Ascending aorta (tissue), 2 donors: ENCODE results near the gene DOCK6. TPM values are rescaled to one million over a fixed set of nuclear protein-coding genes. Genes with fewer than 3 reads are reported as not detected.

Experiments used
- DNase-seq, 2 donors: peaks; one replicate each; pipeline ENCODE4 v3.0.0-alpha.2; 2019; ENCODE audit warnings: low spot score in 2 of 2
- H3K27ac ChIP-seq, 2 donors: fragments of 200-600 bp; sonication (generic); one replicate each; pipeline ENCODE4 v1.5.1; 2016 to 2017; ENCODE audit warnings: mild to moderate bottlenecking in 1 of 2
- H3K27me3 ChIP-seq: fragments of 200-600 bp; sonication (generic); one replicate; pipeline ENCODE4 v1.5.1; 2017
- H3K36me3 ChIP-seq, 2 donors: fragments of 200-600 bp; sonication (generic); one replicate each; pipeline ENCODE4 v1.5.1; 2016
- H3K4me1 ChIP-seq, 2 donors: fragments of 200-600 bp; sonication (generic); one replicate each; pipeline ENCODE4 v1.5.1; 2016 to 2017; ENCODE audit warnings: mild to moderate bottlenecking in 1 of 2
- H3K4me3 ChIP-seq, 2 donors: fragments of 200-600 bp; sonication (generic); one replicate each; pipeline ENCODE4 v1.5.1; 2016 to 2017; ENCODE audit warnings: mild to moderate bottlenecking in 1 of 2
- H3K9me3 ChIP-seq, 2 donors: fragments of 200-600 bp; sonication (generic); one replicate each; pipeline ENCODE4 v1.5.1; 2016
- CTCF ChIP-seq, 3 experiments: fragments of 200-600 bp in 2 of 3; fragments of 450-650 bp in 1 of 3; sonication (generic) in 2 of 3; IDR thresholded peaks; one replicate each; pipeline ENCODE4 v1.5.1; 2016 to 2019; ENCODE audit warnings: antibody characterized with exemption in 3 of 3, mild to moderate bottlenecking in 1 of 3, moderate library complexity in 1 of 3
- intact Hi-C: fragments of 100-400 bp; cut with DNase I; formaldehyde crosslinking; loops from one replicate; pipeline ENCODE4 v1.15.1; 2023
- total RNA-seq: library from RNA; depleted of rRNA; stranded (reverse); fragments of >200 nt; gene quantifications from one replicate; pipeline ENCODE4 v1.1.0, GENCODE V29; 2016

DOCK6 gene
- total RNA-seq, 1 donor from 2014 or later, result 140 TPM

DNA sequence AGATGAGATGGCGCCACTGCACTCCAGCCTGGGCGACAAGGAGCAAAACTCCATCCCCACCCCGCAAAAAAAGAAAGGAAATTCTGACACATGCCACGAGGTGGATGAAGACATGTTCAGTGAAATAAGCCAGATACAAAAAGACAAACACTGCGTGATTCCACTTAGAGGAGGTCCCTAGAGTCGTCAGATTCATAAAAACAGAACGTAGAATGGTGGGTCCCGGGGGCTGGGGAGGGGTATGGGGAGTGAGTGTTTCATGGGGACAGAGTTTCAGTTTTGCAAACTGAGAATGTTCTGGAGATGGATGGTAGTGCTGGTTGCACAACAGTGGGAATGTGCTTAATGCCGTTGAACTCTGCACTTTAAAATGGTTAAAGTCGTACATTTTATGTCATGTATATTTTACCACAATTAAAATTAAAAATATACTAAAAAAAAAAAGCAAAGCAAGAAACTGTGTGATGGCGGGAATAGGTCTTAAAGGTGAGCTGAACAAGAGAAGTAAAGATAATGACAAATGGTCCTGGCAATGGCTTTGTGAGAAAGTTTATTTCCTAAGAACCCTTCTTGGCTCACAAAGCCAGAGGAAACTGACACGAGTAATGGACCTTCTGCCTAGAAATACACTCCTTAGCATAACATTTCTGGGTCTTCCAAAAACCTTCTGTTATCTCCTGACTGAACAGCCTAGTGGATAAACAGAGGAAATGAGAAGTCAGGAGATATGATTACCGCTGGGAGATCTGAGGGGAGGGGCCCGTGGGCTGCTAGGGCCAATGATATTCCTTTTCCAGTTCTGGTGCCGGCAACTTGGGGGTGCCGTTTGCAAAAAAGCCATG, 102.5 kb downstream of the DOCK6 start:
- Histone ChIP-seq H3K9me3 (no peaks in the 10 kb centered on the region), H3K27ac (peak overlapping the region; percentile 80 to 82), H3K4me3 (no peak overlapping the region), H3K27me3 (no peaks in the 10 kb centered on the region), H3K36me3 (no peaks in the 10 kb centered on the region), H3K4me1 (peaks cover 10 to 43% of the 10 kb centered on the region in 2 donors)
- peak in 1 of 2 donors; percentile 74 for DNase-seq
- TF ChIP-seq CTCF (IDR thresholded peaks at IDR 0.05), result no peak
- intact Hi-C loops, result no loop called here

DNA sequence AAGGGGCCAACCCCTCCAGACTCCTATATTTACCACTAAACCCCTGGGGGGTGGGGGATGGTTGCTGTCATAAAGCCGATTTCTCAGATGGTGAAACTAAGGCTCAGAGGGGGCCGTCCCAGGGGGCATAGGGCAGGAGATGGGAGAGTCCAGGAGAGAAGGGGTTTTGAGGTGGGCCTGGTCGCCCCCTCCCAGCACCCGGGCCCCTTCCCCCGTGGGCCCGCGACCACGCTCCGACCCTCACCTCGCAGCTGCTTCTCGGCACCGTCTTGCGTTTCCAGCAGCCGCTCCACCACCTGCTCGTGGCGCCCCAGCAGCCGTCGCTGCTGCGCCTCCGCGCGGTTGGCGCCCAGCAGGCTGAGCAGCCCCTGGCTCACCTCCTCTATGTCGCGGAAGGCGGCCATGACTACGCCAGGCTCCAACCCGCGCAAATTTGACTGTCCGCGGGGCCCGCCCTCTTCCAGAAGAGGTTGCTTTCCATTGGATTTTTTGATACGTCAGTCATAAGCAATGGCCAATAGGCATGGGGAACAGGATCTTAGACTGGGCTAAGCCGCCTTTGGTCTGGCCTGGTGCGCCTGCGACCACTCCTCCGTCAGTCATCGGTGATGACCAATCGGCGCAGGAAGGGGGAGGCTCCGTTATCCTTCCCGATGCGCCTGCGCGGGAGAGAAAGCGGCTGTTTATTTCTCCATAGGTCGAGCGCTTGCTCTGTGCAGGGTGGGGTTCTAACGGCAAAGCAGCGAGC, 106.8 kb downstream of the DOCK6 start, which contains the start of gene SPC24:
SPC24 (minus strand) TSS at position 410 of the 748 bp plus-strand sequence; CDS start at position 404, 6 bp downstream.
- Histone ChIP-seq H3K4me3 (peak within 1 kb of the TSS; percentile 47 to 68), H3K9me3 (no peaks in the 10 kb centered on the region), H3K4me1 (peaks cover 11 to 51% of the 10 kb centered on the region in 2 donors), H3K27me3 (no peaks in the 10 kb centered on the region), H3K36me3 (no peaks in the 10 kb centered on the region), H3K27ac (peak within 1 kb of the TSS; percentile 80 to 82)
- intact Hi-C loops, result no loop called here
- TF ChIP-seq CTCF (IDR thresholded peaks at IDR 0.05), result no peak
- peak; percentile 83 to 97 for DNase-seq

- Histone ChIP-seq H3K4me3 (no peak overlapping the region), H3K36me3 (no peaks in the 10 kb centered on the region), H3K9me3 (no peaks in the 10 kb centered on the region), H3K27ac (no peak overlapping the region), H3K27me3 (no peaks in the 10 kb centered on the region), H3K4me1 (peaks cover 11 to 51% of the 10 kb centered on the region in 2 donors)
- no peak for DNase-seq
- TF ChIP-seq CTCF (IDR thresholded peaks at IDR 0.05), result no peak
- intact Hi-C loops, result no loop called here
Observed at GRCh38 chr19:11154683-11155047, 107.7 kb downstream of the DOCK6 start.

- H3K36me3 ChIP-seq, result no peaks in the 10 kb centered on the region
- TF ChIP-seq CTCF (IDR thresholded peaks at IDR 0.05), result no peak
- peak; percentile 59 to 90 for DNase-seq
- no peak overlapping the region for H3K4me3 ChIP-seq
- H3K27ac ChIP-seq, result peak overlapping the region; percentile 68 to 85
- no peaks in the 10 kb centered on the region for H3K27me3 ChIP-seq
- H3K9me3 ChIP-seq, result no peaks in the 10 kb centered on the region
- intact Hi-C loops, result no loop called here
- peaks cover 10 to 39% of the 10 kb centered on the region in 2 donors for H3K4me1 ChIP-seq
Observed at GRCh38 chr19:11152318-11153062, 109.8 kb downstream of the DOCK6 start.

- no peaks in the 10 kb centered on the region for H3K27me3 ChIP-seq
- TF ChIP-seq CTCF (IDR thresholded peaks at IDR 0.05), result no peak
- H3K4me1 ChIP-seq, result peaks cover 9 to 33% of the 10 kb centered on the region in 2 donors
- no peak overlapping the region for H3K4me3 ChIP-seq
- intact Hi-C loops, result no loop called here
- no peaks in the 10 kb centered on the region for H3K36me3 ChIP-seq
- H3K27ac ChIP-seq, result peak overlapping the region; percentile 68 to 85
- no peaks in the 10 kb centered on the region for H3K9me3 ChIP-seq
- peak in 1 of 2 donors; percentile 72 for DNase-seq
Observed at GRCh38 chr19:11151181-11151580, 111.1 kb downstream of the DOCK6 start.
